Left renal cortex interstitium (tissue), 4 donors: ENCODE data around the gene TACR1. TPM values are rescaled to one million over a fixed set of nuclear protein-coding genes. Genes with fewer than 3 reads are reported as not detected.
"Not testable (repeated sequence)": the region's sequence is repeated elsewhere in the genome, so short reads cannot be mapped to it uniquely, and the experiment has no call there.

Experiments
- DNase-seq, 4 donors: peaks; one replicate each; pipeline ENCODE4 v3.0.0-alpha.2; 2013; ENCODE audit warnings: low read depth in 4 of 4, low spot score in 2 of 4, missing footprints in 1 of 4
- polyA plus RNA-seq, 4 donors: library from polyadenylated mRNA; unstranded; fragments of 120-200 nt; gene quantifications; one replicate each; pipeline ENCODE4 v1.2.1, GENCODE V29; 2013; ENCODE audit not compliant: insufficient read length in 4 of 4

Gene TACR1, protein sequence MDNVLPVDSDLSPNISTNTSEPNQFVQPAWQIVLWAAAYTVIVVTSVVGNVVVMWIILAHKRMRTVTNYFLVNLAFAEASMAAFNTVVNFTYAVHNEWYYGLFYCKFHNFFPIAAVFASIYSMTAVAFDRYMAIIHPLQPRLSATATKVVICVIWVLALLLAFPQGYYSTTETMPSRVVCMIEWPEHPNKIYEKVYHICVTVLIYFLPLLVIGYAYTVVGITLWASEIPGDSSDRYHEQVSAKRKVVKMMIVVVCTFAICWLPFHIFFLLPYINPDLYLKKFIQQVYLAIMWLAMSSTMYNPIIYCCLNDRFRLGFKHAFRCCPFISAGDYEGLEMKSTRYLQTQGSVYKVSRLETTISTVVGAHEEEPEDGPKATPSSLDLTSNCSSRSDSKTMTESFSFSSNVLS
- 1 to 10 TPM; 1.2 to 1.7 (median 1.5) TPM for polyA plus RNA-seq

DNA sequence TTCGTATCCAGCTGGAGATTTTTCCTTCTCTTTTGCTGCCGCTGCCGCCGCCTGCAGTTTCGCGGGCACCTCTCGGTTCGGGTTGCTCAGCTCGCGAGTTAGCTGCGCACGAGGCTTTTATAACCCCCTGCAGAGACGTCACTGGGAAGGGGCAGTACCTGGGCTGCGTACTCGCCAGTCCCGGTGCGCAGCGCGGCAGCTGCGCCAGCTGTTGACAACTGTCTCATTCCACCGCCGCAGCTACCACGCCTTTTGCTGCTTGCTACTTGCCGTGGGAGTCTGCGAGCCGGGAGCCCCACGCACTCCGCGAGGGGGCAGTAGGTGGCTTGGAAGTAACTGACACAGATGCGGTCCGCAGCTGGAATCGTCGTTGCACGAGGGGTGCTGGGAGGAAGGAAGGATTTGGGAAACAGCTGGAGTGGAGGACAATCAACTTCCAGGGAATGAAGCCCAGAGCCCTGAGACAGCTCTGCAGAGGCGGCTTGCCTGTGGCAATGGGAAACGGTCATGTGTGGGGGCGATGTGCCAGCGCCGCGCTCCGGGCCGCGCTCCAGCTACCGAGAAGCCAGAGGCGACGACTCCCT is at the start of gene TACR1:
TSS of gene TACR1 (minus strand) at position 93 of the 584 bp plus-strand sequence. CDS start 586 bp downstream, outside the sequence.
- peak; percentile 27 to 67 (median 48) for DNase-seq

DNA sequence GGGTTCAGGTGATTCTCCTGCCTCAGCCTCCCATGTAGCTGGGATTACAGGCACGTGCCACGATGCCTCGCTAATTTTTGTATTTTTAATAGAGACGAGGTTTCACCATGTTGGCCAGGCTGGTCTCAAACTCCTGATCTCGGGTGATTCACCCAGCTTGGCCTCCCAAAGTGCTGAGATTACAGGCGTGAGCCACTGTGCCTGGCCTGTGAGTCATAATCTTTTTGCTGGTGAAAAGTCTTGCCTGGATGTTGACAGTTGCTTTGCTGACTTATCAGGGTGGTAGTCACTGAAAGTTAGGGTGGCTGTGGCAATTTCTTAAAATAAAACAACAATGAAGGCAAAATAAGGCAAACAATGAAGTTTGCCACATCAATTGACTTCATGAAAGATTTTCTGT is 49.3 kb upstream of the TACR1 start:
- DNase-seq, result not testable (repeated sequence)

DNA sequence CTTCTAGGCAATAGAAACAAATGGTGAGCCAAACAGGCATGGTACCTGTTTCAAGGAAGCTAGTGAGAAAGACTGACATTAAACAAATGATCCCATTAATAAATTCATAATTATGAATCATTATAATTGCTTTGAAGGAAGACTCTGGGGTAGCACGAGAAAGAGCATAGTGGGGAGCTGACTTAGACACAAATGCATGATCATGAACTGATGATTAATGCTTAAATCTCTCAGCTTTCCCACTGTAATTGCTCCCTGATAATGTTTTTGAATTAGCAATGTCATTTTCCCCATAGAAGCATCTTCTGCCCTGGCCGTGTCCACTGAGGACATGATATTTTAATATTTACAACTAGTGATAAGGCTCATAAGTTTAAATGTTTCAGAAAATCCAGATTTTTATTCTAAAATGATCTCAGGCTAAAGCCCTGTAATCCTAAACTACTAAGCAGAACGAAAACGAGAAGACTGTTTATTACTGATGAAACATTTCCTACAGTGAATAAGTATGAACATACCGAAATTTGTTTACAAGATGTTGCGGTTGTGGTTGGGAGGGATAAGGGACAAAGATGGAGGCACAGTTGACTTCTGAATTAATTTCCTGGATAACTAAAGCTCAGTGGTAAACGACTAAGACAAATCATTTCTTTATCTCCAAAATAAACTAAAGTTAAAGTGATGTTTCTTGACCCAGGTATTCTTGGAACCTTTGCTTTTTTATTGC is 47.3 kb upstream of the TACR1 start:
- DNase-seq, result no peak

DNA sequence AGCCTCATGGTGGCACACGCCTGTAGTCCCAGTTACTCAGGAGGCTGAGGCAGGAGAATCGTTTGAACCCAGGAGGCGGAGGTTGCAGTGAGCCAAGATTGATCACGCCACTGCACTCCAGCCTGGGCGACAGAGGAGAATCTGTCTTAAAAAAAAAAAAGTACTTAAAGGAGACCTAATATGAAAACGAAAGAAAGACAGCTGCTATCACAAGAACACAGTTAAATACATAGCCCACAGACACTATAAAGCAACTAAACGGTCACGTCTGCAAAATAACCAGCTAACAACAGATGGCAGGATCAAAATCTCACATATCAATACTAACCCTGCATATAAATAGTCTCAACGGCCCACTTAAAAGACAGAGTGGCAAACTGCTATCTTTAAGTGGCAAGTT is 43.9 kb upstream of the TACR1 start:
- no peak for DNase-seq

DNA sequence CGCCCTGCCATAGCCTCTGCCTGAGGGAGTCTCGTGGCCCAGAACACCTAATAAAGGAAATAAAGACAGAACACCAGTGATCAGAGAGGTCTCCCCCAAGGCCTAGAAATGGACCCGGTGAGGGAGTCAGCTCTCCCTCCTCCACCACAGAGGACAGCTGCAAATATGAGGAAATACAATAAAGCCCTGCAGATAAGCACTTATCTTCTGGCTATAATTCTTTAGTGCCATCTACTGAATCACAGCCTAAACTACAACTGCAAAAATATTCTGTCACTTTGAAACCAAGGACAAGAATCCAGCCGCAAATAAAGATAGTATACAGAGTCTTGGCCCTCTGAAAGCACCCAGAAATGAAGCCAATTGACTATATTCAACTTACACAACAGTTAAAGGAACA is 42.4 kb upstream of the TACR1 start:
- DNase-seq, result no peak

DNA sequence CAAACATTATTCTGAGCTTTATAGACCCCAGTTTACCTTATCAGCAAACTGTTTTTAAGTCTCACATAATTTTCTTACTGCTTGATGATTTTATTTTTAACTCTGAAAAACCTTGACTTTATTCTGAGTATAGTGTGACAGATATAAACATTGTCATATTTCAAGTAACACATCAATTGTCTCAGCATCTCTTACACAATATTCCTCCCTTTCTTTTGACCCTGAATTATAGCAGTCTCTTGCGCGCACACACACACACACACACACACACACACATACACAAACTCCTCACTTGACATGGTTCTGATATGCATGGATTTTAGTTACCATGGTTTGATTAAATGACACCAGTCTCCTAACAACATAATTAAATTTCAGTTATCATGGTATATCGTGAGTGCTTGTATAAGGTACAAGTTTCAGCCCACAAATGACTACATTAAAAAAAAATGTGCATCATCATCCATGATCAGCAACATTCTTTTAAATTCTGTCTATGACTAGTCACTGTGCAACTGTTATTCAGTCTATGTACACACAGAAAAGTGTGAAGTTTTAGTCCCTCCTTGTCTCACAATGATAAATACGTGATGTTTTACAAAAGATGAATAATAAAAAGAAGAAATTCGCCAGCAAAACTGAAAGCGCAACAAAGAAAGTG is 39.5 kb upstream of the TACR1 start:
- no peak for DNase-seq

DNA sequence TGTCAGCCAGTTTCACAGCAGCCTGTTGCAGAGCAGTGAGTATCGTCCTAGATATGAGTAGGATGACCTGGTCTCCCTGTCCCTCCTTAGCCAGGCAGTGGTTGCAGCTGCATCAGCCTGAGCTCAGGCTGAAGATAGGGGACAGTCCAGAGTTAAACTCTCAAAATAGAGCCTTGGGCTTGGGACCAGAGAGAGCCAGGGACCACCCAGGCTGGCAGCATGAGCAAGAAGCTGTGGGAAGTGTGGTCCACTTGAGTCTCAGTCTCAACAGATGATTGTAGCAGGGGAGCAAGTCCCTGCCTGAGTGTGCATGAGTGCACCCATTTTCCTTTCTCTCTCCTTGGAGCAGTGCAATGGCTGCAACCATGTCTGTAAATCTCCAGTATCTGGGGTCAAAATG is 38.0 kb upstream of the TACR1 start:
- no peak for DNase-seq

DNA sequence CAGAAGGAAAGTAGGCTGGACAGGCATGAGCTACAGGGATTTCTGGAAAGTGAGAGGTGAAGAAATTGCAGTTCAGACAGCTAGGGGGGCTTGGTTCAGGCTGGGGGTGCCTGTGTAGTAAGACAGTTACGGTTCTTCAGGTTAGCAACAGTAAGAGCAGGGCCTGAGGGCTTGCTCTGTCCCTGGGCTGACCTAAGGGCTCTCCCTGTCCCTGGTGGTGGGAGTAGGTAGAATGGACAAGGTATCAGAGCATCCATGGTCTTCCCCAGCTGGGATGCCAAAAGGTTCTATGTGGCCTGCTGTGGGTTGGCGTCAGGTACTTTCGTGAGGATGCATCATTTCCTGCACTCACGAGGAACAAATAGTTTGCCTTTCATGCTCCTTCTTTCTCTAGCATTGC is 34.6 kb upstream of the TACR1 start:
- no peak for DNase-seq

DNA sequence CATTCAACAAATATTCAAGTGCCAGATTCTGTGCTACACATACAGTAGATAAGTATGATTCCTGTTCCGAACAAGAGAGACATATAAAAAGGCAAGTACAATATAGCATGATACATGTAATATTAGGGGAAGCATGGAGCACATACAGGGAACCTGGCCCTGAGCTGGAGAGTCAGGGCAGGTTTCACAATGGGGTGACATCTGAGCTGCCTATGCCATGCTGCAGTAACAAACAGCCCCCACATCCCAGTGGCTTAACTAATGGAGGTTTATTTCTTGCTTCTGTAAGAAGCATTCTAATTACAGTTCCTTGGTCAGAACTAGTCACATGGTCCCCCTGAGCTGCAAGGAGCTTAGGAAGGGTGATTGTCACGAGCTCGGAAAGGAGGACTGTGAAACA is 27.3 kb upstream of the TACR1 start:
- DNase-seq, result no peak

DNA sequence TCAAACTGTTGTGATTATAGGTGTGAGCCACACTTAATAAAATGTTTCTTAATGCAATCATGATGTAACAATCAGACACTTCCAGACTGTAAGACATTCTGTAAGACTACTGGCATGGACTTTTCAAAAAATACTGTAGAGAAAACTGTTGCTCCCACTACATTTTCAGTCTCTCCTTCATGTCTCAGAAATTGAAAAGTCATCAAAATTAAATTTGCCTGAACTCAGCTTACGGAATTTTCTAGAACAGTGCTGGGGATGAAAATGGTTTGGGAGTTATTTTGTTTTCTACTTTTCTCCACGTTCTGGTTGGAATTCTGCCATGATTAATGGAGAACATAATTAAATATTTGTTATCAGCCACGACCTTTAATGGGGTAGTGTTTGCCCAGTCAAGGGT is 26.8 kb upstream of the TACR1 start:
- DNase-seq, result no peak

DNA sequence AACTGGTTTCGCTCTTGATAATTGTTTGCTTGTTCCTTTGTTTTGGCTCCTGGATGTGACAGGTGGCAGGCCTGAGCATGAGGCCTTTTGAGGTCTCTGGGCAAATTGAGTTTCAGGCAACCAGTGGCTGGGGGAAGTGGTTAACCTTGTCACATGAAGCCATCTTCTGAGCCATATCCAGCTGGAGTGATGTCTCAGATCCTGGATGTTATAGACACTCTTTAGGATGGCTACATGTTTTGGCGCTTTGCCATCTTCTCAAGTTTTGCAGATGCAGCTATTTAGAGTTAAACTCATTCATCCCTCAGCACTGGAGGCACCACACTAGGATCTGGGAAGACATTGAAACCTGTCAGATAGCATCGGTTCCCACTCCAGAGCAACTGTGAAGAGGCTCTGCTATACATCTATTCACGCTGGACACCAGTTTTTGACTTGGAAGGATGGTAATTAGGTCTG is 25.3 kb upstream of the TACR1 start:
- no peak for DNase-seq

DNA sequence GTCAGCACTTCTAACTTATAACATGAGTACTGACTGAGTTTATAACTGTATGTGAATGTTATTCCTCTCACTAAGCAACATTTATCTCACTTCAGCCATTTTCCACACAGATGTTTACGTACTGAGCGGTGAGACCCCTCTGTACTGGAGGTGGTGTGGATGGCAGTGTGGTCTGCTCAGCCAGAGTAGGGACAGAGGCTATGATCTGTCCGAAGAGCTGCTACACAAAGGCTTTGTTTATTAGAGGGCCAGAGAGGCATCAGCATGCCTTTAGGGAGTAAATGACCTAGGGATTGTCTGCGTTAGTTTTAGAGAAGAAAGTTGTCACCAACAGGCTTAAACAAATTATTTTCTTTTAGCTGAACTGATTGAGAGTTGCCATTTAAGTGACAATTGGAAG is 23.2 kb upstream of the TACR1 start:
- no peak for DNase-seq

DNA sequence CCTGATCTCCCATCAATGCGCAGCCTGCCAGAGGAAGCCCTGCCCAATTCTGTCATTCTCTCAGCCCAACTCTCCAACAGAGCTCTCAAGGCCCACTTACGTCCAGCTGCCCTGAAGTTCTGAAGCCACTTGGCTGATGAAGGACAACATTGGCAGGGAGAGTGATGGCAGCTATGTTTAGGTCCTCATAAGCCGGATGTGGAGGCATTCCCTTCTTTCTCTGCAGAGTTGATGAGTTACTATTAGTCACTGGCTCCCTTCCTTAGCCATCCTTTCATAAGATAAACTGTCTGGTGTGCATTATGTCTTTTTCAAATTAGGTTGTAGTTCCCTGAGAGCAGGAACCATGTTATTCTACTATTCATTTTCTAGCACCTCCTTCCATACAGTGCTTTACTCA is 22.5 kb upstream of the TACR1 start:
- DNase-seq, result no peak

DNA sequence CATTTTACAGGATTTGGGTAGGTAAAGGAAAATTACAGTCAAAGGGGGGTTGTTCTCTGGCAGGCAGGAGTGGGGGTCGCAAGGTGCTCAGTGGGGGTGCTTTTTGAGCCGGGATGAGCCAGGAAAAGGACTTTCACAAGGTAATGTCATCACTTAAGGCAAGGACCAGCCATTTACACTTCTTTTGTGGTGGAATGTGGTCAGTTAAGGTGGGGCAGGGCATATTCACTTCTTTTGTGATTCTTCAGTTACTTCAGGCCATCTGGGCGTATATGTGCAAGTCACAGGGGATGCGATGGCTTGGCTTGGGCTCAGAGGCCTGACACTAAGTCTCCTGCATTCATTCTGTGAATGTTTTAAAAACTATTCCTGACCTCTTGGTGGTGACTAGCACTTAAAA is 19.9 kb upstream of the TACR1 start:
- not testable (repeated sequence) for DNase-seq

DNA sequence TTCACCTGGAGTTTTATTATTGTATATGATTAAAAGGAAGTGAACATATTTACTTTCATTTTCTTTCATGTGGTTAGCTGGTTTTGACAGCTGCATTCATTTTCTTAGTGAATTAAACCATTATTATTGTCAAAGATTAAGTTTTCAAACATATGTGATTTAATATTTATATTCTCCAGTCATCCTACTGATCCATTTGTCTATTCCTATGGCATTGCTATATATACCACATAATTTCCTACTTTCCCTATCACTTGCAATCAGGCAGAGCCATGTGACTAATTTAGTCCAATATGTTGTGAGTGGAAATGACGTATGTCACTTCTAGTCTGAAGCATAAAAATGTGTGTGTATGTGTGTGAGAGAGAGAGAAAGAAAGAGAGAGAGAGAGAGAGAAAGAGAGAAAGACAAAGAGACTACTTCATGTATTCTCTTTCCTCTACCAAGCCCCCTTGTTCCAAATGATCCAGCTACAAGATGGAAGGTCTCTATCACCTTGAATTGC is 12.0 kb upstream of the TACR1 start:
- DNase-seq, result no peak

DNA sequence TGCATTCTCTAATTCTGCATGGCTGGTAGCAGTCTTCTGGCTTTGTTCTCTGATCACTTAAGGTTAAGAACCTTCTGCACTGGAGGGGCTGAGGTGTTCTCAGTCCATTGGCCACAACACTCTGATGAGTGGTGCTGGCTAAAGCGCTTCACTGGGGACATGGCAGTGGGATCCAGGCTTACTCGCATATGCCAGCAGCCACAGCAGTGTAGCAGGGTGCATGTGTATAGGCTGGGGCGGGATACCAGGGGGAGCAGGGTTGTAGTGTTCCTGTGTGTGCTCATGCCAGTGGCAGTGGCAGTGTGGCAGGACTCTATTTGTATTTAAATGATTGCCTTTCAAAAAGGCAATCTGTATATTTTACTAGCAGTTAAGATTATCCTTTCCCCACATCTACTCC is 11.1 kb upstream of the TACR1 start:
- DNase-seq, result no peak

DNA sequence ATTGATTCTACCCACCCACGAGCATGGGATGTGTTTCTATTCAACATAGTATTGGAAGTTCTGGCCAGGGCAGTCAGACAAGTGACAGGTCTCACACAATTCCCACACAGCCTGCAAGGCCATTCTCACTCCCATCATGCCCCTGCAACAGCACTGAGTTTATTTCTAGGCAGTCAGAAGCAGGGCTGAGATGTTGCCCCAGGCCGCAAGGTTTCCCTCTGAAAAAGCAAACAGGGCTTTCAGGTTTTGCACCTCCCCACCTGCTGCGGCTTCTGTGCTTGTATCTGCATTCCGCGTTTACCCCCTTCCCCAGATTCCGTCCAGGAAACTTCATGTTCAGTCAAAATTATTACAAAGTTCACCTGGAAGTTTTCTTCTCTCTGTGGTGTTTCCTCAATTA is 9.4 kb upstream of the TACR1 start:
- DNase-seq, result no peak

DNA sequence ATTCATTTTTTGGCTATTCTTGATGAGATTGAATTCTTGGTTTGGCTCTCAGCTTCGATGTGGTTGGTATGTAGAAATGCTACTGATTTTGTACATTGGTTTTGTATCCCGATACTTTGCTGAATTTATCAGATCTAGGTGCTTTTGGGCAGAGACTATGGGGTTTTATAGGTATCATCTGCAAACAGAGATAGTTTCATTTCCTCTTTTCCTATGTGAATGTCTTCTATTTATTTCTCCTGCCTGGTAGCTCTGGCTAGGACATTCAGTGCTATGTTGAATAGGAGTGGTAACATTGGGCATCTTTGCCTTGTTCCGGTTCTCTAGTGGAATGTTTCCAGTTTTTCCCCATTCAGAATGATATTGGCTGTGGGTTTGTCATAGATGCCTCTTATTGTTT is 5.5 kb upstream of the TACR1 start:
- DNase-seq, result no peak

DNA sequence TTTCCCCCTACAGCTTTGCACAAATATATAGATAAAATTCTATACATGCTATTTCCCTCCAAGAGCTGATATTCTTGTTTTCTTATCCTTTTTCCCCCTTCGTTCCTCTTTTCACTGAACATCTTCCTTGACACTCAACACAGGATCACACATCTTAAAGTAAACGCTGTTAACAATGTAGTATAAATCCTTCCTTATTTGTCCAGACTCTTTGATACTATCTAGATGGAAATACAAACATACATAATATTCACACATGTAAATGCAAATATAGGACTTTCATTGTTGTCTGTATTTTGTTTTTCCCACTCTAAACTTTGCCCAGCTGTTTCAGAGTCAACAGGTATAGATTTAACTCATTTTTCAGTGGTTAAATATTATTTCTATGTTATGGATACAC is 3.0 kb upstream of the TACR1 start:
- DNase-seq, result no peak

DNA sequence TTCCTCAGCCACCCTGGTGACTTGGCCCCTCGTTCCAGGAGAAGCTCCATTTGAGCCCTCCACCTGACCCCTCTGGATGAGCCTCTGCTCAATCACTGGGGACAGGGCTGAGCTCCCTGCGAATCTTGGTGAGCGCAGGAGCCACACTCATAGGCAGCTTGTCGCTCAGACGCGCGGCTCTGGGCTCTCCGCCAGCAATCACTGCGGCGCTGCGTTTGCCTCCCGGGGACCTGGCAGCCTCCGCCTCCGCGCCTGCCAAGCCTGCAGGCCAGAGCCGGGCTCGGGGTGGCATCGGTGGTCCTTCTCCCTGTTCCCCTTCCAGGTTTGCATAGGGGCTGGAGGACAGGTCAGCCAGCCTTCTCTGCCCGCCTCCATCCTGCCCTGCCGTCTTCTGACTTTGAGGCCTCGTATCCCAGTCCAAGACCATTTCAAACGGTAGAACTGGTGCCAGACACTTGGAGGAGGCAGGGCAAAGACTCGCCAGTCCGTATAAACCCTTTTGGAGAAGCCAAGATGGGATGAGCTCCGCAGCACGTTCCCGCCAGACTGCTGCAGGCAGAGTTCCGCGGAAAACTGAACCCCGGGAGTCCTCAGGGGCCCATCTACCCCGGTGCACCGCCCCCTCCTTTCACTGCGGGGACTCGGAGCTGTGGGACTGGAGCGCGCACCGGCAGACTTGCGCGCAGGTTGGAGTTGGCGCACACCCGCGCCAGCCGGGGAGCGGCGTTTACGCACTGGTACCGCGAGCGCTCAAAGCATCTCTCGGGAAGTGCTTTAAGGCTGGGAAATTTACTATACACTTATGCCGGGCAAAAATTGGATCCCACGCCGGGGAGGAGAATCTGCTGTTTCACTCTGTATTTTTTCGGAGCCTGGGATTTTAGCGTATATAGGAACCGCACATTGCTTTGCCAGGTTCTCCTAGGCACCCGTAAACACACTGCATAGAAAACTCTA is 1.1 kb upstream of the TACR1 start:
- DNase-seq, result peak in 3 of 4 donors; percentile 17 to 28 (median 24)
